Right lobe of liver (tissue), 4 donors: ENCODE measurements around the gene C1orf210.

Source experiments
- POLR2A ChIP-seq: fragments of 450-650 bp; IDR thresholded peaks from one replicate; pipeline ENCODE4 v1.6.1; 2017; ENCODE audit warnings: antibody characterized with exemption, mild to moderate bottlenecking
- TF ChIP-seq, protein P1 (sequence below), 4 donors: fragments of 200-600 bp in 3 of 4; fragments of 450-650 bp in 1 of 4; IDR thresholded peaks; one replicate each; pipeline versions ENCODE4 v1.5.1 to v1.8.0; 2016 to 2022; ENCODE audit warnings: antibody characterized with exemption in 4 of 4, mild to moderate bottlenecking in 2 of 4
- donor health status: DM: no; HTN: no; CAD: no.
- donor health status: DM: no; HTN: no; CAD: no.
- donor health status: DM: no; HTN: yes; CAD: no.

DNA sequence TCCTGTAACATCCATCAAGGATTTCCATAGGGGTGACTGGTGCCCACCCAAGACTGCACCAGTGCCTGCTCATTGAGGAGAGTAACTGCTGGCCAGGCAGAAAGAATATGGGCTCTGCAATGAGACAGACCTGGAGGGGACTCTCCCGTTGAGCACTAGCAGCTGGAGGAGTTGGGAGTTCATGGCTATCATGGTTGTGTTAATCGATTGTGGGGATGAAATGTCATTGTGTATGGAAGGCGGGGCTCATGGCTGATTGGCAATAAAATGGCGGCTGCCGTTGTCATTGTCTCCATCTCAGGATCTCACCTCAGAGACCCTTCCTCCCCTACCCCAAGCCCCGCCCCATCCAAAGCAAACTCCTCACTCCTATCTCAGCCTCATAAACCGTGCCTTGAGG is 11.7 kb downstream of the C1orf210 start:
- TF ChIP-seq POLR2A, result no peak
- TF ChIP-seq, protein P1, sequence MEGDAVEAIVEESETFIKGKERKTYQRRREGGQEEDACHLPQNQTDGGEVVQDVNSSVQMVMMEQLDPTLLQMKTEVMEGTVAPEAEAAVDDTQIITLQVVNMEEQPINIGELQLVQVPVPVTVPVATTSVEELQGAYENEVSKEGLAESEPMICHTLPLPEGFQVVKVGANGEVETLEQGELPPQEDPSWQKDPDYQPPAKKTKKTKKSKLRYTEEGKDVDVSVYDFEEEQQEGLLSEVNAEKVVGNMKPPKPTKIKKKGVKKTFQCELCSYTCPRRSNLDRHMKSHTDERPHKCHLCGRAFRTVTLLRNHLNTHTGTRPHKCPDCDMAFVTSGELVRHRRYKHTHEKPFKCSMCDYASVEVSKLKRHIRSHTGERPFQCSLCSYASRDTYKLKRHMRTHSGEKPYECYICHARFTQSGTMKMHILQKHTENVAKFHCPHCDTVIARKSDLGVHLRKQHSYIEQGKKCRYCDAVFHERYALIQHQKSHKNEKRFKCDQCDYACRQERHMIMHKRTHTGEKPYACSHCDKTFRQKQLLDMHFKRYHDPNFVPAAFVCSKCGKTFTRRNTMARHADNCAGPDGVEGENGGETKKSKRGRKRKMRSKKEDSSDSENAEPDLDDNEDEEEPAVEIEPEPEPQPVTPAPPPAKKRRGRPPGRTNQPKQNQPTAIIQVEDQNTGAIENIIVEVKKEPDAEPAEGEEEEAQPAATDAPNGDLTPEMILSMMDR (IDR thresholded peaks at IDR 0.05), result no peak
